Superior temporal gyrus (tissue), 1 donor: ENCODE data around the gene CASS4.

Experiments used
- DNase-seq: peaks from one replicate; pipeline ENCODE4 v3.0.0-alpha.2; 2016; ENCODE audit errors: extremely low spot score

Gene CASS4

GRCh38 chr20:56443654-56444540 lies 31.8 kb downstream of the CASS4 start:
- no peak for DNase-seq

GRCh38 chr20:56445130-56445529 lies 33.1 kb downstream of the CASS4 start:
- DNase-seq = no peak

GRCh38 chr20:56445540-56445939 lies 33.5 kb downstream of the CASS4 start:
- DNase-seq = no peak

GRCh38 chr20:56447227-56447626 lies 35.2 kb downstream of the CASS4 start:
- DNase-seq = no peak

GRCh38 chr20:56449459-56449858 lies 37.4 kb downstream of the CASS4 start:
- no peak for DNase-seq

- DNase-seq = no peak
Measured at GRCh38 chr20:56451056-56451765, 39.2 kb downstream of the CASS4 start.

- DNase-seq = no peak
Measured at GRCh38 chr20:56453352-56453751, 41.3 kb downstream of the CASS4 start.

- no peak for DNase-seq
Measured at GRCh38 chr20:56454754-56455153, 42.7 kb downstream of the CASS4 start.

GRCh38 chr20:56458206-56458821 lies 46.3 kb downstream of the CASS4 start:
- no peak for DNase-seq

- no peak for DNase-seq
Measured at GRCh38 chr20:56460459-56460858, 48.4 kb downstream of the CASS4 start.

GRCh38 chr20:56461576-56461975 lies 49.5 kb downstream of the CASS4 start:
- no peak for DNase-seq

GRCh38 chr20:56463428-56463827 lies 51.4 kb downstream of the CASS4 start:
- no peak for DNase-seq

- no peak for DNase-seq
Measured at GRCh38 chr20:56465997-56466396, 53.9 kb downstream of the CASS4 start.

- no peak for DNase-seq
Measured at GRCh38 chr20:56467968-56468315, 55.9 kb downstream of the CASS4 start.

GRCh38 chr20:56468316-56469076 lies 56.4 kb downstream of the CASS4 start, which contains the start of gene RTF2:
Gene RTF2 (plus strand): TSS chr20:56468627. CDS start chr20:56468698, 71 bp downstream.
- peak; percentile 93 for DNase-seq

GRCh38 chr20:56469077-56469449 lies 57.0 kb downstream of the CASS4 start:
- no peak for DNase-seq

GRCh38 chr20:56483970-56484369 lies 71.9 kb downstream of the CASS4 start:
- DNase-seq = no peak

- DNase-seq = no peak
Measured at GRCh38 chr20:56487216-56487615, 75.2 kb downstream of the CASS4 start.

GRCh38 chr20:56488566-56488965 lies 76.5 kb downstream of the CASS4 start:
- DNase-seq = no peak

- no peak for DNase-seq
Measured at GRCh38 chr20:56501116-56501515, 89.1 kb downstream of the CASS4 start.

GRCh38 chr20:56503916-56504315 lies 91.9 kb downstream of the CASS4 start:
- DNase-seq = no peak
